Astrocyte of the spinal cord (primary cell): ENCODE results near the gene NRXN3.

Experiments
- DNase-seq: peaks from one replicate; pipeline ENCODE4 v3.0.0; 2011; ENCODE audit warnings: low read depth, low spot score
- H3K4me3 ChIP-seq: 2 replicates; pipeline ENCODE4 v1.5.1; 2011; ENCODE audit warnings: low read depth, mild to moderate bottlenecking, low read length, moderate library complexity
- CTCF ChIP-seq: IDR thresholded peaks from 2 replicates; pipeline ENCODE4 v1.5.1; 2012; ENCODE audit warnings: low read depth, mild to moderate bottlenecking, low read length, inconsistent platforms
- in situ Hi-C: cut with HindIII; loops from 2 replicates; pipeline ENCODE4 v1.10.0; 2017; ENCODE audit warnings: low sequenced_read_pairs

The NRXN3 gene

GRCh38 chr14:79352076-79352630 is 1182.0 kb downstream of the NRXN3 start:
- no peak for TF ChIP-seq CTCF
- no peak for DNase-seq
- in situ Hi-C loops = no loop called here
- no peak overlapping the region for H3K4me3 ChIP-seq

- no peak for TF ChIP-seq CTCF
- in situ Hi-C loops = no loop called here
- DNase-seq = no peak
- no peak overlapping the region for H3K4me3 ChIP-seq
These were observed 1184.2 kb downstream of the NRXN3 start for GRCh38 chr14:79354336-79354735.

- peak; percentile 31 for DNase-seq
- no peak overlapping the region for H3K4me3 ChIP-seq
- in situ Hi-C loops = no loop called here
- peak; percentile 36 for TF ChIP-seq CTCF
These were observed 1185.9 kb downstream of the NRXN3 start for GRCh38 chr14:79356040-79356439.

GRCh38 chr14:79357307-79357706 is 1187.1 kb downstream of the NRXN3 start:
- in situ Hi-C loops = no loop called here
- no peak overlapping the region for H3K4me3 ChIP-seq
- no peak for TF ChIP-seq CTCF
- no peak for DNase-seq

DNA sequence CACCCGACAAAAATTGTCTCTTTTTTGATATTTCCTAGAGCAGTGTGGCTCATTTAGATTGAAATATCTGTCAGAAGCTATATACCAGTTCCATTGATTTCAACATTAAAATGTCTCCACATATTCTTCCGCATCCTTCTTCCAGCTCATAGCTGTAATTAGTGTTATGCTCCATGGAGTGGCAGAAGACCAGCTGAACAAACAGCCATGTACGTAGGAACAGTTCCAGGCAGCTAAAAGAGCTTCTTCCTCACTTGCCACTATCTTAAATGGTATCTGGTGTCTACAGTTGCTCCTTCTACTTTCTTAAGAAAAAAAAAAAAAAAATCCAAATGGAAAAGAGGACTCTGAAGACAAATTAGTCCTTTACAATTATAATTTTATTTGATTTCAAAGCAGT is 1193.1 kb downstream of the NRXN3 start:
- DNase-seq = no peak
- TF ChIP-seq CTCF = no peak
- in situ Hi-C loops = no loop called here
- no peak overlapping the region for H3K4me3 ChIP-seq

- in situ Hi-C loops = no loop called here
- TF ChIP-seq CTCF = peak; percentile 26
- DNase-seq = peak; percentile 97
- H3K4me3 ChIP-seq = no peak overlapping the region
These were observed 1199.5 kb downstream of the NRXN3 start for GRCh38 chr14:79369359-79370332.
